K562 (cell line): ENCODE data around the gene CDC45. TPM values are rescaled to one million over a fixed set of nuclear protein-coding genes. Genes with fewer than 3 reads are reported as not detected.
A peak's percentile ranks its signal among the peaks of the same experiment; 100 is the strongest.

Experiments
- ATAC-seq: fragments of 200-7000 bp; cut with Tn5 transposase; 3 replicates; pipeline ENCODE4 v1.9.1; 2020; ENCODE audit warnings: moderate library complexity
- BruUV-seq: library from RNA; stranded (reverse); fragments of 400-500 nt; replicated peaks from 2 replicates; lab custom pipeline; 2021; lab: Mats Ljungman, UMichigan
- CTCF ChIA-PET: fragments of 300-600 bp; formaldehyde crosslinking; extraction: SDS; loops from one replicate; lab custom pipeline; 2021; ENCODE audit warnings: low intra/inter-chr PET ratio; lab: Yijun Ruan, JAX
- POLR2A ChIA-PET: fragments of 300-600, 350-650 bp; sonication (Branson Sonifier 250); formaldehyde crosslinking; extraction: SDS; loops from one replicate; lab custom pipeline; 2021; ENCODE audit warnings: antibody characterized with exemption, inconsistent platforms; lab: Yijun Ruan, JAX
- DNase-seq, 4 experiments: peaks; one replicate each; pipeline versions ENCODE4 v3.0.0 to v3.0.0-alpha.2; 2011 to 2018; ENCODE audit warnings: low spot score in 3 of 4, mixed read lengths in 3 of 4; ENCODE audit errors: extremely low read depth in 1 of 4
- FAIRE-seq: peaks from 2 replicates; lab custom pipeline; 2011; peaks lifted over from hg19 to GRCh38; lab: Jason Lieb, UNC
- H2AFZ ChIP-seq: 2 replicates; pipeline ENCODE4 v1.6.0; 2011; ENCODE audit warnings: low read depth, low read length, control low read depth, inconsistent platforms
- H3K27ac ChIP-seq: fragments of 200-600 bp; 3 replicates; pipeline ENCODE4 v1.8.0; 2011; ENCODE audit warnings: low read depth, mild to moderate bottlenecking, control low read depth, inconsistent platforms, low read length, moderate library complexity, mixed read lengths; ENCODE audit errors: extremely low read depth
- H3K27me3 ChIP-seq, 2 experiments: fragments of 300-600 bp in 1 of 2; 2 replicates in 1 of 2; 3 replicates in 1 of 2; pipeline versions ENCODE4 v1.6.0 to v1.8.0; 2011; ENCODE audit warnings: inconsistent platforms in 2 of 2, low read length in 2 of 2, mild to moderate bottlenecking in 1 of 2, mixed read lengths in 1 of 2, moderate library complexity in 1 of 2; ENCODE audit not compliant: control insufficient read depth in 2 of 2, insufficient read depth in 2 of 2
- H3K36me3 ChIP-seq: fragments of 300-600 bp; 3 replicates; pipeline ENCODE4 v1.8.0; 2011; ENCODE audit warnings: mild to moderate bottlenecking, low read length, inconsistent platforms; ENCODE audit not compliant: control insufficient read depth, insufficient read depth
- H3K4me1 ChIP-seq, 2 experiments: fragments of 200-600 bp in 1 of 2; replicated peaks in 1 of 2; 2 replicates in 1 of 2; 3 replicates in 1 of 2; pipeline versions ENCODE4 v1.5.1 to v1.8.0; 2011; ENCODE audit warnings: inconsistent platforms in 2 of 2, low read length in 2 of 2, mild to moderate bottlenecking in 1 of 2, mixed read lengths in 1 of 2, moderate library complexity in 1 of 2; ENCODE audit not compliant: control insufficient read depth in 2 of 2, insufficient read depth in 2 of 2
- H3K4me2 ChIP-seq: 2 replicates; pipeline ENCODE4 v1.6.1; 2011; ENCODE audit warnings: low read length, control low read depth, inconsistent platforms, mixed read lengths; ENCODE audit not compliant: insufficient read depth
- H3K4me3 ChIP-seq: fragments of 200-600 bp; sonication (generic), shearing (Covaris generic); 2 replicates; pipeline ENCODE4 v1.5.1; 2016; ENCODE audit warnings: control low read depth, inconsistent platforms
- H3K79me2 ChIP-seq: fragments of 200-600 bp; 3 replicates; pipeline ENCODE4 v1.8.0; 2011; ENCODE audit warnings: low read length, inconsistent platforms; ENCODE audit not compliant: control insufficient read depth, insufficient read depth
- H3K9ac ChIP-seq, 2 experiments: 2 replicates each; pipeline versions ENCODE4 v1.6.0 to v1.6.1; 2011; ENCODE audit warnings: low read depth in 2 of 2, low read length in 2 of 2, control low read depth in 1 of 2, inconsistent platforms in 1 of 2, mild to moderate bottlenecking in 1 of 2, mixed read lengths in 1 of 2; ENCODE audit not compliant: insufficient read depth in 1 of 2
- H3K9me1 ChIP-seq: one replicate; pipeline ENCODE4 v1.6.0; 2011; ENCODE audit warnings: inconsistent platforms, mild to moderate bottlenecking, low read length, moderate library complexity; ENCODE audit not compliant: control insufficient read depth, insufficient read depth
- H3K9me3 ChIP-seq: replicated peaks from 2 replicates; pipeline ENCODE4 v1.5.1; 2011; ENCODE audit warnings: low read depth, low read length, inconsistent platforms; ENCODE audit not compliant: control insufficient read depth, insufficient read depth
- H4K20me1 ChIP-seq: replicated peaks from 2 replicates; pipeline ENCODE4 v1.6.1; 2011; ENCODE audit warnings: low read length, inconsistent platforms, mixed read lengths; ENCODE audit not compliant: control insufficient read depth, insufficient read depth
- EGR1 ChIP-seq: fragments of 450-650 bp; conservative IDR thresholded peaks from 2 replicates; pipeline ENCODE4 v1.6.1; 2017; ENCODE audit warnings: mild to moderate bottlenecking
- RBFOX2 ChIP-seq: fragments of 200-400 bp; formaldehyde crosslinking; IDR thresholded peaks from 2 replicates; pipeline ENCODE4 v1.6.1; 2017; ENCODE audit warnings: low read depth, mild to moderate bottlenecking, low read length, moderate library complexity
- SETDB1 ChIP-seq: IDR thresholded peaks from one replicate; pipeline ENCODE4 v1.6.1; 2012; ENCODE audit warnings: low read length, control low read depth, inconsistent platforms
- THRAP3 ChIP-seq: fragments of 450-650 bp; IDR thresholded peaks from 2 replicates; pipeline ENCODE4 v1.6.1; 2016; ENCODE audit warnings: mild to moderate bottlenecking, inconsistent platforms, borderline replicate concordance
- ZNF707 ChIP-seq: fragments of 250-450 bp; sonication (Bioruptor Pico); conservative IDR thresholded peaks from 2 replicates; pipeline ENCODE4 v1.8.0; 2022; ENCODE audit warnings: inconsistent platforms, mild to moderate bottlenecking, moderate library complexity
- WGBS: fragments of 100-300 bp; shearing (Covaris generic); methylation state at CpG from one replicate; pipeline ENCODE4 v1.1.6; 2016; ENCODE audit warnings: low coverage, mixed read lengths; ENCODE audit not compliant: insufficient coverage; ENCODE audit errors: missing lambda C conversion rate; 5-methylcytosine and 5-hydroxymethylcytosine counted together
- in situ Hi-C: fragments of 300-500 bp; cut with MboI; formaldehyde crosslinking; loops from 4 replicates; pipeline ENCODE4 v1.15.0; 2018; ENCODE audit warnings: inconsistent platforms, mixed read lengths
- intact Hi-C: fragments of 100-400 bp; cut with micrococcal nuclease; formaldehyde crosslinking; loops from 2 replicates; pipeline ENCODE4 v1.14.2; 2022
- polyA plus RNA-seq, 8 experiments: library from polyadenylated mRNA; depleted of rRNA in 4 of 8; stranded (reverse) in 5 of 8; unstranded in 3 of 8; fragments of >200 nt; fragmentation: Nextera tagmentation in 2 of 8; fragmentation: Illumina TruSeq in 1 of 8; extraction: Ambion mirVana in 2 of 8; extraction: Trizol in 1 of 8; gene quantifications; 2 replicates each; pipeline versions ENCODE4 v1.2.1 to v1.2.3, GENCODE V29; 2011 to 2014; ENCODE audit warnings: inconsistent platforms in 1 of 8, missing spikeins in 1 of 8
- total RNA-seq, 7 experiments: library from RNA; depleted of rRNA in 6 of 7; stranded (reverse); fragments of >200 nt in 6 of 7; fragmentation: Illumina TruSeq in 2 of 7; extraction: Trizol in 2 of 7; gene quantifications; 2 replicates each; pipeline versions ENCODE4 v1.2.1 to v1.2.3, GENCODE V29; 2011 to 2021; ENCODE audit warnings: low replicate concordance in 1 of 7
- TF ChIP-seq, protein P1 (sequence below): fragments of 250-450 bp; sonication (Bioruptor Pico); IDR thresholded peaks from 2 replicates; pipeline ENCODE4 v1.4.0; 2020
- TF ChIP-seq, protein P2 (sequence below): fragments of 450-650 bp; formaldehyde crosslinking; IDR thresholded peaks from 2 replicates; pipeline ENCODE4 v1.4.0; 2020; ENCODE audit warnings: mild to moderate bottlenecking, moderate library complexity

The CDC45 gene
- total and polyA plus RNA-seq, 9 of the 15 experiments (the other 6 are each of a cell fraction or from before 2014, with no cell fraction given): 251 to 580 (median 410) TPM

DNA sequence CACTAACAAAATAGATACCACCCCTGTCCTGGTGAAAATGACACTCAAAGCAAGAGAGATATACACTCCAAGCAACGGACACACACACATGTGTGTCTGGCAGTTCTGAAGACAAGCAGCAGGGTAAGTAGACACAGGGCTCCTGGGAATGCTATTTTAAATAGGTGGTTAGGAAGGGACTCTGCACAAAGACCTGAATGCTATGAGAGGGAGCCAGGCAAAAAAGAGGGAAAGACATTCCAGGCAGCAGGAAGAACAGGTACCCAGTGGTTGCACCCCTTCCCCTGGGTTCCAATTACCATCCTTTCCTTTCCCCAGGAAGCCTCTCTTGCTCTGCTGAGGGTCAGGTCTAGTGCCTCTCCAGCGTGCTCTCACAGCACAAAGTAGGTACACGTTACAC lies 3.7 kb upstream of the CDC45 start:
- Histone ChIP-seq H3K27me3 (no peaks in the 10 kb centered on the region), H3K36me3 (peaks cover 66% of the 10 kb centered on the region), H3K9me3 (no peaks in the 10 kb centered on the region), H3K4me3 (no peak overlapping the region), H2AFZ (no peak overlapping the region), H3K9me1 (no peaks in the 10 kb centered on the region), H3K4me2 (no peak overlapping the region), H4K20me1 (peaks cover 51% of the 10 kb centered on the region), H3K4me1 (peaks cover 7 to 15% of the 10 kb centered on the region in 2 experiments), H3K9ac (peak overlapping the region in 1 of 2 experiments; percentile 15; a peak in 1 of 4 replicates), H3K79me2 (peaks cover 80% of the 10 kb centered on the region), H3K27ac (no peak overlapping the region)
- BruUV-seq: no TSS peak
- WGBS: 69% methylated on average over 3 of the region's 3 CpGs
- ATAC-seq (no peak), FAIRE-seq (no peak), DNase-seq (no peak)
- intact Hi-C loops: loop anchor here (5.0 kb wide), 4 partner anchors 79 to 354 kb away; partner anchors contain the start of gene DGCR2
- ChIA-PET POLR2A (interaction anchor here (0.6 to 5.4 kb wide), 4 partner anchors 12 to 144 kb away, joined by 3 to 148 read pairs (median 4); no protein-coding TSS in a partner anchor), CTCF (no interaction called here)
- in situ Hi-C loops: no loop called here
- no peak for TF ChIP-seq THRAP3
- 0 out of 2 replicates have a peak, but pooled peaks have one; percentile 10 for TF ChIP-seq ZNF707 (CRISPR knock-in tag)
- TF ChIP-seq, protein P1, sequence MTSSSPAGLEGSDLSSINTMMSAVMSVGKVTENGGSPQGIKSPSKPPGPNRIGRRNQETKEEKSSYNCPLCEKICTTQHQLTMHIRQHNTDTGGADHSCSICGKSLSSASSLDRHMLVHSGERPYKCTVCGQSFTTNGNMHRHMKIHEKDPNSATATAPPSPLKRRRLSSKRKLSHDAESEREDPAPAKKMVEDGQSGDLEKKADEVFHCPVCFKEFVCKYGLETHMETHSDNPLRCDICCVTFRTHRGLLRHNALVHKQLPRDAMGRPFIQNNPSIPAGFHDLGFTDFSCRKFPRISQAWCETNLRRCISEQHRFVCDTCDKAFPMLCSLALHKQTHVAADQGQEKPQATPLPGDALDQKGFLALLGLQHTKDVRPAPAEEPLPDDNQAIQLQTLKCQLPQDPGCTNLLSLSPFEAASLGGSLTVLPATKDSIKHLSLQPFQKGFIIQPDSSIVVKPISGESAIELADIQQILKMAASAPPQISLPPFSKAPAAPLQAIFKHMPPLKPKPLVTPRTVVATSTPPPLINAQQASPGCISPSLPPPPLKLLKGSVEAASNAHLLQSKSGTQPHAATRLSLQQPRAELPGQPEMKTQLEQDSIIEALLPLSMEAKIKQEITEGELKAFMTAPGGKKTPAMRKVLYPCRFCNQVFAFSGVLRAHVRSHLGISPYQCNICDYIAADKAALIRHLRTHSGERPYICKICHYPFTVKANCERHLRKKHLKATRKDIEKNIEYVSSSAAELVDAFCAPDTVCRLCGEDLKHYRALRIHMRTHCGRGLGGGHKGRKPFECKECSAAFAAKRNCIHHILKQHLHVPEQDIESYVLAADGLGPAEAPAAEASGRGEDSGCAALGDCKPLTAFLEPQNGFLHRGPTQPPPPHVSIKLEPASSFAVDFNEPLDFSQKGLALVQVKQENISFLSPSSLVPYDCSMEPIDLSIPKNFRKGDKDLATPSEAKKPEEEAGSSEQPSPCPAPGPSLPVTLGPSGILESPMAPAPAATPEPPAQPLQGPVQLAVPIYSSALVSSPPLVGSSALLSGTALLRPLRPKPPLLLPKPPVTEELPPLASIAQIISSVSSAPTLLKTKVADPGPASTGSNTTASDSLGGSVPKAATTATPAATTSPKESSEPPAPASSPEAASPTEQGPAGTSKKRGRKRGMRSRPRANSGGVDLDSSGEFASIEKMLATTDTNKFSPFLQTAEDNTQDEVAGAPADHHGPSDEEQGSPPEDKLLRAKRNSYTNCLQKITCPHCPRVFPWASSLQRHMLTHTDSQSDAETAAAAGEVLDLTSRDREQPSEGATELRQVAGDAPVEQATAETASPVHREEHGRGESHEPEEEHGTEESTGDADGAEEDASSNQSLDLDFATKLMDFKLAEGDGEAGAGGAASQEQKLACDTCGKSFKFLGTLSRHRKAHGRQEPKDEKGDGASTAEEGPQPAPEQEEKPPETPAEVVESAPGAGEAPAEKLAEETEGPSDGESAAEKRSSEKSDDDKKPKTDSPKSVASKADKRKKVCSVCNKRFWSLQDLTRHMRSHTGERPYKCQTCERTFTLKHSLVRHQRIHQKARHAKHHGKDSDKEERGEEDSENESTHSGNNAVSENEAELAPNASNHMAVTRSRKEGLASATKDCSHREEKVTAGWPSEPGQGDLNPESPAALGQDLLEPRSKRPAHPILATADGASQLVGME (CRISPR knock-in tag): 0 out of 2 replicates have a peak, but pooled peaks have one; percentile 33
- no peak for TF ChIP-seq EGR1
- TF ChIP-seq, protein P2, sequence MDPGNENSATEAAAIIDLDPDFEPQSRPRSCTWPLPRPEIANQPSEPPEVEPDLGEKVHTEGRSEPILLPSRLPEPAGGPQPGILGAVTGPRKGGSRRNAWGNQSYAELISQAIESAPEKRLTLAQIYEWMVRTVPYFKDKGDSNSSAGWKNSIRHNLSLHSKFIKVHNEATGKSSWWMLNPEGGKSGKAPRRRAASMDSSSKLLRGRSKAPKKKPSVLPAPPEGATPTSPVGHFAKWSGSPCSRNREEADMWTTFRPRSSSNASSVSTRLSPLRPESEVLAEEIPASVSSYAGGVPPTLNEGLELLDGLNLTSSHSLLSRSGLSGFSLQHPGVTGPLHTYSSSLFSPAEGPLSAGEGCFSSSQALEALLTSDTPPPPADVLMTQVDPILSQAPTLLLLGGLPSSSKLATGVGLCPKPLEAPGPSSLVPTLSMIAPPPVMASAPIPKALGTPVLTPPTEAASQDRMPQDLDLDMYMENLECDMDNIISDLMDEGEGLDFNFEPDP: no peak
- peak; percentile 76 for TF ChIP-seq SETDB1
- peak; percentile 28; the same call in 1 of the 2 replicates for TF ChIP-seq RBFOX2
